Activated CD8-positive, alpha-beta memory T cell treated with anti-CD3 and anti-CD28 coated beads for 1 hour (primary cell): Measurements from ENCODE around the gene FAM174B.

Experiments used
- DNase-seq, 2 donors: peaks; one replicate each; pipeline ENCODE4 v3.0.0-alpha.2; 2020; ENCODE audit warnings: low read depth in 1 of 2; ENCODE audit errors: extremely low read depth in 1 of 2

The FAM174B gene

DNA sequence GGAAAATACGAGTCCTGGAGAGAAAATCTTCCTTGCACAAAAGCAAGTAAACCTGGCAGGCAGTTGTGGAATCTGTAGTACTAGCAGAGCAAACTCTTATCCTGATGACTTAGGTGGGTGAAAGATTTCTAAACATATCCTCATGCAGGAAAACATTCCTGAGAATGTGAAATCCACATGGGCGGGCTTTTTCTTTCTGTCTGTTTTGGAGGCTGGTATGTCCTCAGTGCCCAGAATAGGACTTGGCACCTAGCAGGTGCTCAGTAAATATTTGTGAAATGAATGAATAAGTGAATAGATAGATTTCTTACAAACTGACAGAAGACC is 53.3 kb downstream of the FAM174B start:
- DNase-seq: no peak

DNA sequence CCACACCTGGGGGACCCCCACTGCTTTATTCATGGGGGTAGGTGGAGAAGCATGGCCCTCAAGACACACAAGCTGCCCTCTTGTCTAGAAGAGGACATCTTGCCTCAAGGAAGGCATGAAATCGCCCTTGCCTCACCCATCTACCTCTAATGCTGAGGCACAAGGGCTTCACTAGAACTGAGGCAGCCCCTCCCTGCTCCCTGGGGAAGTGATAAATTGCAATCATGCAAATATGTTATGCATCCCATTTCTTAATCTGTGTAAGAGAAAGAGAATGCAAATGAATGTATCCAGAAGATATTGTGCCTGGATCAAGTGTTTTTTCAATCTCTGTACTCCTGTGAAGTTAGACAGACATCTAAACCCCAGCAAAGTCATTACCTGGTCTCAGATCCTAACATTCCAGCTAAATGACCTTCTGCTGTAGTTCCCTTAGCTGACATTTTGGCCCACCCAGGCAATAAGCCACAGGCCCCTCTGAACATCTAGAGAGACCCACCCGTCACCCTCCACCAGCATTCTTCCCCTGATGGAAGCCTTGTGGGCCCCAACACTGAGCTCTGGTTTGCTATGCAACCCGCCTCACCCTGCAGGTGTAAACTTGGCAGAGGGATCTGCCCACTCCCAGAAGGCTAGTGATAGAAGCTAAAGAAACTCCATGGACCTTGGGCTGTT is 53.8 kb downstream of the FAM174B start:
- DNase-seq: no peak

DNA sequence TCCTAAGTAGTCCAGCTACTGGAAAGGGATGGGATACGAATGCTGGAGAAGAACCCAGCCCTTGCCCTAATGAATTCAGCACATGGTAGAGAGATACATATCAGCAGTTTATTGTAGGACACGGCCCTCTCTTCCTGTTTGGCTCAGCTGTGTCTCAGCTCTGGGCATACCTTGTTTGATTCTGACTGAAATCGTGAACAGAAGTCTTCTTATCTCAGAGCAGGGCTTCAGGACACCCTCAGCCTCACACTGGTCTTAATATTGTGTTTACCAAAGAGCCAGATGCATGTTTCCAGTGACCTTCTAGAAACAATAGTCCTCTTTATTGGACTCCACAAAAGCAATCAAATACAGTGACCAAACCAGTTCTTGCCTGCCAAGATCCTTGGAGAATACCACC is 54.7 kb downstream of the FAM174B start:
- DNase-seq: no peak

DNA sequence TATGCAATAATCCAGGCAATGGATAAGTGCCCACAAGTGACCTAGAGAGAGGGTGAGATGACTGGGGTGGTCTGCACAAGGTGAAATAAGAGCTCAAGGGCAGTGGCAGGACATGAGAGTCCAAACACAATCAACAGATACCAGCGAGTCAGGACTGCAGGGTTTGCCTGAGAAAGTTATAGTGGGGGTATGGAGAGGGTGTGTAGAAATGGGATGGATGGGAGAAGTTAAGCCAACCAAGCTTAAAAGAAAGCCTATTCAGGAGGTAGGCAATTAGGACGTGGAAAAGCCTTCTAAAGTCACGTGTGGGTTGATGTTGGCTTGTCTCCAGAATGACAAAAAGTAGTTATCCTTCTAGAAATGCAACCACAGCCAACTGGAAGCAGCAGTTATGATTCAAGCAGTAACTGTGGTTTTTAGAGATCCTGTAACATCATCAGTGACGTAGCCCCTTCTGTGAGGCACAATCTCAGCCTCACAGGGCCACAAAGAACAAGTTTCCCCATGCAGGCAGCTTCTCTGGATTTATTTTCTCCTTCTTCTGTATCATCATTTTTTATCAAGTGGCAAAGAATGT is 56.1 kb downstream of the FAM174B start:
- DNase-seq: no peak

DNA sequence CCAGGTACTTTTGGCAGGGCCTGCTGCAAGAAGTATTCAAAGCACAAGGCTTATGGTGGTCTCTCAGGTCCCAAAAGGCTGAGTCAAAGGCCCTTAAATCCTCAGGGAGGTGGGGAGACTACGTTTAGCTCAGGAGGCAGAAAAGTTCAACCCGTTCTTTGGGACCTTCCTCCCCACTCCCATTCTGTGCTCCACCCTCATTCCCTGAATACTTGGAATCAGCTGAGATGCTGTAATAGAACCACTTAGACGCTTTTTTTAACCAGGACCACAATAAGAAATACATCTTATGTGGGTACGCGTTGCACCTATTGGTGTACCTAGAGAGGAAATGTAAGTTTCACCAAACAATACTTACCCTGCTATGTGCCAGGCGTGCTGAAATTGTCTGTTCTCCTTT is 58.0 kb downstream of the FAM174B start:
- DNase-seq: no peak

DNA sequence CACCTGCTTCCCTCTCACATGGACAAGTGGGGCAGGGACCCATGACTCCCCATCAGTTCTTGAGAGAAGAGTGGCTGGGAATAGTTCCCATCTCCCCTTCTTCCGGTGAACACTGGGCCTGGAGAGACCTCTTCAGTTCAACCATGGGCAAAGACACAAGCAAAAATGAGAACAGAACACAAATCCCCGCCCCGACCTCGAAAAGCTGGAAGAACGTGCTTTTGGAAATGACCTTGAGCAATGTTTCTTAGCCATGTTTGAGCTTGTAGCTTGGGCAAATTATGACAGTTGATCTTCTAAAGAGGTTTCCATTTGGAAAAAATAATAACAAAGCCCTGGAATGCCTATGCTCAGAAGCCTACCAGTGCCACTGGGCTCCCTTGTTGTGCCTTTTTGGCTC is 59.0 kb downstream of the FAM174B start:
- DNase-seq: no peak

DNA sequence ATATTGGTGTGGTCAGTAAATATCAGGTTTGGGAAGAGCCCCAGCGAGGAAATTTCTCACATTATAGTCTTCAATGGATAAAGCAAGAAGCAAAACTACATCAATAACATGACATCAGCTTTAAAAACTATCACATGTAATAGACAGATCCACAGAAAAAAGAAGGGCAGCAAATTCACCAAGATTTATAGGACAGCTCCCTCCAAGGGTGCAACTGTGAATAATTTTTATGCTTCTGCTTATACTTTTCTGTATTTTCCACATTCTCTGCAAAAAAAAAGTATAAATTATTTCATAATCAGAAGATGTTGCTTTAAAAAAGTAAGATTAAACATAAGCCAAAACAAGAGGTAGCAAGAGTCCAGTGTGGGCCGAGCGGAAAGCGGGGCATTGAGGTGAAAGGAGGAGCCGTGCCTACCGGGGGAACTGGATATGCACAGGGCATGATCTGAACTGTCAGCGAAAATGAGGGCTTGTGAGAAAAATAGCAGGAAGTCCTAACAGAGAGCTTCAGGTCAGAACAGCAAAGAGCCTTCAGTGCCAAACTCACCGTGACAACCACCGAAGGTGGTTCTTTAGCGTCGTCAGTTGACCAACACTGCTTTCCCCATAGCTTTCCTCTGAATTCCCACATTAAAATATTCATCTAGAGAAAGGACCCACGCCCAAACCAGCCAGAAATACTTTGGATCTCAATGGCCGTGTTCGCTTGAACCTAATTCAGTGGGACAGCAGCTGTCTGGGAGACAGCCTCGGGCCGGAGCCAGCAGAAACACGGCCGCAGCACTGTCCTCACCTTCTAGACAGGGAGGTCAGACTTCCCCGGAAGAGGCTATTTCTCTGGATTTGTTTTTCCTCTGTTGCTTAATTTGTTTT is 59.8 kb downstream of the FAM174B start:
- no peak for DNase-seq

DNA sequence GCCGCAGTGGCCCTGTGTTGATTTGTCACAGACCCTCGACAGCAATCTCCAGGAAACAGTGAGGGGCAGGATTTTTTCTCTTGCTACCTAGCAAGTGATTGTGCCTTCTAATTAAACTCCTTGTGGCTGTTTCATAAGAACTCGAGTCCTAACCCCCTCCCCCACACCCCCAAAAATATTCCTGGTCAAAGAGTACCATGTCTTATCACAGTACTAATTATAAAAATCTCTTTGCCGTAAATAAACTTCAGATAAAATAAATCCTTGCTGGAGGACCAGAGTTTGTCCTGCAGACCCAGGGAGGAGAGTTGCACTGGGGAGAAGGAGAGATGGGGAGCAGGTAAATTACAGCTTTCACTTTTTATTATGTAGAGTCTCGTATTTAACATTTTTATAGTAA is 64.3 kb downstream of the FAM174B start:
- DNase-seq: no peak

DNA sequence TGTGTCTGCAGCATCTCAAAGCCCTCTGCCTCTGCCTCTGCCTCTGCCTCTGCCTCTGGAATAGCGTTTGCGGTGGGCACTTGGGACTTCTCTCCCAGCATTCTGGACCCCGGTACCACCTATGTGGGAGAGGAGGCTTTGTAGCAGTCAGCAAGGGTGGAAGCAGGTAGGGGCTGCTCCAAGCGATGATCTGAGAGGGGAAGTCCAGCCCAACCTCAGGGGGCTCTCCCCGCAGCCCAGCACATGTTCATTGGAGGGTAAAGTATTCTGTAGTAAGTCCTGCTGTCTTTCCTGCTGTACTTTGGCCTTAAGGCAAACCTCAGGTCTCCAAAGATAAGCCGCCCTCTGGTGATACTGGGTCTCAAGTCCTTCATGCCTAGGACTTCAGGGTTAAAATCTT is 68.6 kb downstream of the FAM174B start:
- DNase-seq: no peak

DNA sequence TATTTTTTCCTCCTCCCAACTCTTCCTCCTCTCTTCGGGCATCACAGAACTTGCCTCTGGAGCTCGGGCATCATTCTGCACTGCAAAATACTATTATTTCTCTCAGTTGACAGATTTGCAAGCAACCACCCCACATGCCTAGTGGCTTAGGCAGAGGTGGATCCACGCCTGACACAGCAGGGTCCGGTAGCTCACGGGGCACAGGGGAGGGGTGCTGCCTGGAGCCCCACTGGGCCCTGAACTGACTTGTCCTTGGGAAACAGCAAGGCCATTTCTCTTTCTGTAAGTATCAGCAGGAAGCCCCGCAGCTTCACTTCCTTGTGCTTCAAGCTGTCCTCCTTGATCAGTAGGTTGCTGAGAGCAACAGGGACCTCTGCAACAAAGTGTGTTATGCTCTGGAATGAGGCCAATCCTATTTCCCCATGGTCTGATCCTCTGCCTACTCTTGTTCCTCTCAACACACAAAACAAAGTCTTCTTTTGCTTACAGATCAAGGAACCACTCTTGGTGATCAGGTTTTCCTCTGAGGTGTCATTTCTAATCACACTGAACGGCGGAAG is 69.1 kb downstream of the FAM174B start:
- no peak for DNase-seq

DNA sequence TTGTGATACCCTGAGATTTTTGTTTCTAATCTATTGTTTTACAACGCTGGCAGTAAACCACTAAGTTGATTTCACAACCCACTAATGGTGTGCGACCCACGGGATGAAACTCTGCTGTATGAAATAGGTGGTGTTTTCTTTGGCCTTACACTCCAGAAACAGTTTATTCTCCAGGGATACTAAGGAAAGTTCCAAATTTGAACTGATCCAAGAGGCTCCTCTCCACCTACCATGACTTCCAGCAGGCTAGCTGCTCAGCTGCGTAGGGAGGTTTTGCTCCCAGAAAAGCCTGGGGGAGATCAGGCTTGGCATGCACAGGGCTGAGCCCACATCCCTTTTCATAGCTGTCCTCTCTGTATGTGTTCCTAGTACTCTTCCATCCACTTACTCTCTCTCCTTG is 71.5 kb downstream of the FAM174B start:
- no peak for DNase-seq

DNA sequence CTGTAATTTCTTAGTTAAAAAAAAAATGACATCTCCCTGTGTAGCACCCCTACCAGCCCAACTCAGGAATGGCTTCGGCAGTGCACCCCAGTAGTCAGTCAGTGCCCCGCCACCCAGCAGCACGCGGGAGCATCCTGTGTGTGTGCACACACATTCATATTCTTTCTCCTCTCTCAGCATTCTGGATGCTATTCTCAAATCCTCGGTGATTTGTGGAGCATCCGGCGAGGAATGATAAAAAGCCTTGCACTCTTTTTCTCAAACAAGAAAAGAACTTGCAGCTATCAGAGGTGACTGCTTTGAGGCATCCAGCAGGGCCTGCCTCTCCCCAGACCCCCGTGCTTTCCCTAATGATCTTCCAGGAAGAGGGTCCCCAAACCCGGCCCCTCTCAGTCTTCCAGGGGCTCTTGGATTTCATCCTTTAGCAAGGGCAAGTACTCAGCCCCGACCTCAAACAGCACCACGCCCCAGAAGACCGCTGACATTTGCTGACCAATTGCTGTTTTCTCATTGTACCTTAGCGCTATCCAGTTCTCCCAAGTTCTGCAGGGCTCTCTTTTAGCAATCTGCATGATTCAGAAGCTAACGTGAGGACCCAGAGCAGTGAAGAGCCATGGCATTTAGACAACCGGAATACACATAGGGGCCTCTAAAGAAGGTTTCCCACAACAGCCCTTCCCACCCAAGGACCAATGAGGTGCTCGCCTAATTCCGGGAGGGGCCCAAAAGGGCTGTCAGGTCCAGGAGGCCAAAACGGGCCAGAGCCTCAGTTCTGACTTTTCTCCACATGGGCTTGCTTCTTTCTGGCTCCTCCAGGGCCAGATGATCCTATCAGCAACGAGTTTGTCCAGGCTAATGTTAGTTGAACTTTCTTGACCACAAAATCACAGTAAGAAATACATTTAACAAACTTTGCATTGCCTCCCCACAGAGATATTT is 72.2 kb downstream of the FAM174B start:
- DNase-seq: no peak

DNA sequence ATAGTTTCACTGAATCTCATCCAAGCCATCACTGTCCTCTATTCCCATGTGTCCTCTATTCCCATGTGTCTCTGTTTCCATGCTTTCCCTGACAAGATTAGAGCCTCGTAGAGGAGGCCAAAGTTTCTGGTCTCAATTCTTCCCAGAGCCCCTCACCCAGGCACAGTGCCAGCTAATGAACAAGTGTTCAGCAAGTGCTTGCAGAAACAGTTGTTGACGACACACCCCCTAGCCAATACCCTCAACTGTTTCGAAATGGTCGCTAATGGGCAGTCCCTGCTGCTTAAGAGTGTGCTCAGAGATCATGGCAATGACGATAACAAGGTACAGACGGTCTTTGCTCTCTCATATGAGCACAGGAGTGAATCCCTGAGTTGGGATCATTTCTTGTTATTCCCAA is 73.4 kb downstream of the FAM174B start:
- DNase-seq: no peak

DNA sequence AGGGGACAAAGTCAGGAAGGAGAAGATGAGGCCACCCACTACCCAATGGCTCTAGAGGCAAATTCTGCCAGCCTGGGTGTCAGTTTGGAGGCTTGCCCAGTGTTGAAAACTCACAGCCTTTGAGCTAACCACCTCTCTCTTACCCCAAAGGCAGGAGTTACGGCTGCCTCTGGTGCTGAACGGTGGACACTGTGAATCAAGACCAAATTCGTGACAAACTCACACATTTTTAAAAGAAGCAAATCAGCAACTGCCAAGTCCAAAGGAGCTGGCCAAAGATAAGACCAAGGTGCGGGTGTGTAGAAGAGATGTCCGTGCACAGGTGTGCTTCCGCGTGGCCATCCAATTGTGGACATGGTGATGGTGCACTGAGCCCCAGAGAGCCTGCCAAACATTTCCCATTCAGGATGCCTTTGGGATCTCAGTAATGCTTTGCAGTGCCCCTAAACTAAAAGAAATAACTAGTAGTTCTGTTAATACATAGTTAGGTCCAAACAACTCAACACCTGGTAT is 74.6 kb downstream of the FAM174B start:
- DNase-seq: no peak

DNA sequence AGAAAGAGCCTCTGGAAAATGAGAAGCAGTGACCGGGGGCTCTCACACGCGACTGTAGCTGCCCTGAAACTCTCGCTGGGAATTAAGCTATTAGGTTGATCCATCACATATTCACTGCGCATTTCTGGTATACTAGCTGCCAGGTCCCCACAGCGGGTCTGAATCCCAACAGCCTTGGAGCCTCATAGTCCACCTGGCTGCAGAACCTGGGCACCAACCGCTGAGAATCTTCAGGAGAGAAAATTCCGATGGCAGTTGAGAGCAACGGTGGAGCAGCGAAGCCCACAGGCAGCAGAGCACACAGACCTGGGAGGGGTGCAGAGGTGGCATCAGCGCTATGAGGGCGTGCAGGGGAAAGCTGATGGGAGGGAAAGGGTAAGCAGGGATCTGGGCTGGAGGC is 75.1 kb downstream of the FAM174B start:
- DNase-seq: no peak

DNA sequence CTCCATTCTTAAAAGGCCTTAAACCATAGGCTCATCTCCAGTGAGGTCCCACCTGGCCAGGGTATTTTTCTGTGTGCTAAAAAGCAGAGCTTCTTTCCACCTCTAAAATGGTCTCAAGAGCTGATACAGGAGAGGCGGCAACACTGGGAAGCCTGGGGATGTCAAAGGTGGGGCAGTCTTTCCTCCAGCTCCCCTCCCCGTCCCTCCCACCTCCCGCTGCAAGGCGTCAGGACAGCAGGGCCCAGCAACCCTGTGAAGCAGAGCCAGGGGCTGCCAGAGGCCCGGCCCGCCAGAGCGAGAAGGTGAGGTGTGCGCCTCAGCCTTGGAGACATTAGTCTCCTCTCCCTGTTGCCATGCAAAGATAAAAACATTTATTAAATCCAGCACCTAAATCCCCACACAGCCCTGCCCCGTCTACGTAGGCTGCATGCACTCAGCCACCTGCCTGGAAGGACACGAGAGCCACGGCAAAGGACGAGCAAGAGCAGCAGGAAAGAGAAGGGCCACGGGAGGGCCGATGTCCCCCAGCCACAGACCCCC is 75.6 kb downstream of the FAM174B start:
- DNase-seq: no peak

DNA sequence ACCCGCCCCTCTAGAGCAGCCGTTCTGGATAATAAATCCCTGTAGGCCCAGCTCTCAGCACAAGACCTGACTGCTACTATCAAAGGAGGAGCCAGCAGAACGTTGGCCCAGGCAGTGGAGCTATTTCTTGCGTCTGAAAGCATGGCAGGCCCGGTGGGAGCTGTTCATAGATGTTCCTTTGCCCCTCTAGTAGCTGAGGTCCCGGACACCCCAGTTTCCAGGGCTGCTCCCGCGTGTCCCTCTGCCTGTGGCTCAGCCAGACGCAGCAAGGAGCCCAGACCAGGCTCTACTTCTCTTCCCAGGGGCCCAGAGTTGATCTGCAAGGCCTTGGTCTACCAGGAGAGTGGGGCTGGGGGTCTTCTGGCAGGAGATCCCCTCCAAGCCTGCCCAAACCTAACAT is 76.1 kb downstream of the FAM174B start:
- no peak for DNase-seq

DNA sequence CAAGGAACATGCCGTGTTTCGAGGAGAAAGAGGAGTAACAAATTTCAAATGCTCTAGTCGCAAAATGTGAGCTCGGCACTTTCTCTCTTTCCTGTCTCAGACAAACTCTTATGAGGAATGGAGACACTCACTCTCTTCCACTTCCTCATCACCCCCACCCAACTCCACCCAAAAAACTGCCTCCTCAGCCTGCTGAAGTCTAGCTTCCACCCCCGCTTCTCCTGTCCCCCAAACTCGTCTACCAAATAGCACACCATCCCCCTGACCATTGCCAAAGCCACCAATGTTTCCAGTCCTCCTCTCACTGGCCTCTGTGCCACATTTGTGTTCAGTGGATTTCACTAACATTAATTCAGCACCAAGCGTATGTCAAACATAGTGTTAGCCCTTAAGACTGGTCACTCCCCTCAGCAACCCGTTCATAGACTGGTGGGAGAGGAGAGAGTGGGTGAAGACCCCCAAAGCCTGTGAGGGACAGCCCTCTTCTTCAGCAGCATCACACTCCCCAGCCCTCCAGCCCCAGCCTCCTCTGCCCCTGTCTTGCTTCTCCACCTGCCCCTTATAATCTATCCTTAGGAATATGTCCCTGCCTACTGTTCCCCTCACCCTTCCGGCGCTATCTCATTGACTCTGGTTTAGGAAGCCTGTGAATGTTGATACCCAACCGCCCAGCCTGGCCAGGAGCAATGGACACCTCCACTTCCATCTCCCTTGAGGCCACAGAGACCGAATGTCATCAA is 77.3 kb downstream of the FAM174B start:
- no peak for DNase-seq

DNA sequence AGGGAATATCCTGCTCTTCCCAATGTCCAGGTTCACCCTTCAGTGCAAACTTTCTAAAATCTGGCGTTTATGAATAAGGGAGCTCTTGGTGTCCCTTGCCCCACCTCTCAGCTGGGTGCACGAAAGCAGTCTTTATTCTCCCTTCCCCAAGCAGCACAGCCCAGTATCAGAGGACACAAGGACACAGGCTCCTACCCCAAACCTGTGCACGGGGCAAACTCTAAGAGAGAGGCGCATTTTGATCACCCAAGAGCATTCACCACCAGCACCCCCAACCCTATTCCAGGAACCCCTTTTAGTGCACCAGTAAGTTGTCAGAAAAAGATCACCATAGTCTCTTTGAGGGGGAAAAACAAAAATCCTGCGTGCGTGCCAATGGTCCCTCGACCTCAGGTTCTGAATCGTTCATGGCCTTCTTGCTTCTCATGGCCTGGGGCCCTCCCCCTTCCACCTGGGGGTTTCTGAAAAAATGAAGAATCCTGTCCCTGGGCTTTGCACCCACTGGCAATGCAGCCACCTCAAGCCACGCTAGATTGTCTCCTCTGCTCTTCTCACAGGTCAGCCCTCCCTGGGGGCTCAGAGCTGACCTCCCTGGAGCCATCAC is 78.9 kb downstream of the FAM174B start:
- DNase-seq: no peak
